ENCODE results near the gene ANKMY2.

The ANKMY2 gene

DNA sequence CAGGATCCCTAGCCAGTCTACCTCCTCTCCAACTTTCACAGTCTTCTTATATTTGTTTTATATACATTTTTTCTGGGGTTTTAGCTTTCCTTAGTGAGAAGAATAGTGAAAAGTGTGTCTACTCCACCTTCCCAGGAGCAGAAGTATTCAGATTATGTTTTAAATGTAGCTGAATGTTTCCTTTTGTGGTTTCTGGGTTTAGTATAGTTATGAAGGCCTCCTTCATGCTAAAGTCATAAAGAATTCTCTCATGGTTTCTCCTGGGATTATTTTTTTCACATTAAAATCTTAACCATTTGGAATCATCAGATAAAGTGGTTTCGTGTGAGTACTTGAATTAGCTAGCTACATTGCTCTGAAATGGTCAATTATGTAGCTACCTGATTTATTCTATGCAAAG lies 50.9 kb downstream of the ANKMY2 start:
- H4K20me1 ChIP-seq (ENCODE audit: low read depth, low read length), result no peaks in the 10 kb centered on the region
- no peaks in the 10 kb centered on the region for H3K36me3 ChIP-seq (ENCODE audit: low read length)
- no peak overlapping the region for H3K9ac ChIP-seq (ENCODE audit: low read length)
- TF ChIP-seq EZH2phosphoT487 (conservative IDR thresholded peaks at IDR 0.05; ENCODE audit: low read length), result no peak
- TF ChIP-seq, protein P1, sequence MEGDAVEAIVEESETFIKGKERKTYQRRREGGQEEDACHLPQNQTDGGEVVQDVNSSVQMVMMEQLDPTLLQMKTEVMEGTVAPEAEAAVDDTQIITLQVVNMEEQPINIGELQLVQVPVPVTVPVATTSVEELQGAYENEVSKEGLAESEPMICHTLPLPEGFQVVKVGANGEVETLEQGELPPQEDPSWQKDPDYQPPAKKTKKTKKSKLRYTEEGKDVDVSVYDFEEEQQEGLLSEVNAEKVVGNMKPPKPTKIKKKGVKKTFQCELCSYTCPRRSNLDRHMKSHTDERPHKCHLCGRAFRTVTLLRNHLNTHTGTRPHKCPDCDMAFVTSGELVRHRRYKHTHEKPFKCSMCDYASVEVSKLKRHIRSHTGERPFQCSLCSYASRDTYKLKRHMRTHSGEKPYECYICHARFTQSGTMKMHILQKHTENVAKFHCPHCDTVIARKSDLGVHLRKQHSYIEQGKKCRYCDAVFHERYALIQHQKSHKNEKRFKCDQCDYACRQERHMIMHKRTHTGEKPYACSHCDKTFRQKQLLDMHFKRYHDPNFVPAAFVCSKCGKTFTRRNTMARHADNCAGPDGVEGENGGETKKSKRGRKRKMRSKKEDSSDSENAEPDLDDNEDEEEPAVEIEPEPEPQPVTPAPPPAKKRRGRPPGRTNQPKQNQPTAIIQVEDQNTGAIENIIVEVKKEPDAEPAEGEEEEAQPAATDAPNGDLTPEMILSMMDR (IDR thresholded peaks at IDR 0.05; ENCODE audit: insufficient read depth, low read length, poor library complexity, severe bottlenecking), result no peak
- no peak overlapping the region for H3K27ac ChIP-seq (ENCODE audit: low read depth, low read length)
- H3K9me2 ChIP-seq (replicated peaks; ENCODE audit: insufficient read depth, low read length), result no peaks in the 10 kb centered on the region
- H3K9me3 ChIP-seq (ENCODE audit: insufficient read depth, low read length), result no peaks in the 10 kb centered on the region
- H3K27me3 ChIP-seq (ENCODE audit: low read length), result no peaks in the 10 kb centered on the region
- H3F3A ChIP-seq (ENCODE audit: insufficient read depth), result no peaks in the 10 kb centered on the region
- no peak overlapping the region for H3K4me3 ChIP-seq (ENCODE audit: insufficient read depth, low read length, poor library complexity, severe bottlenecking)
- no peaks in the 10 kb centered on the region for H3K79me2 ChIP-seq (ENCODE audit: insufficient read depth, low read length)
- no peak overlapping the region for H2AFZ ChIP-seq (ENCODE audit: low read depth, low read length, severe bottlenecking)
- no peak overlapping the region for H3K4me2 ChIP-seq (ENCODE audit: low read depth, low read length, poor library complexity, severe bottlenecking)

- Histone ChIP-seq H3F3A (ENCODE audit: insufficient read depth) (no peaks in the 10 kb centered on the region), H3K27me3 (ENCODE audit: low read length) (no peaks in the 10 kb centered on the region), H3K9me2 (replicated peaks; ENCODE audit: insufficient read depth, low read length) (no peaks in the 10 kb centered on the region), H3K4me2 (ENCODE audit: low read depth, low read length, poor library complexity, severe bottlenecking) (no peak overlapping the region), H3K36me3 (ENCODE audit: low read length) (no peaks in the 10 kb centered on the region), H3K27ac (ENCODE audit: low read depth, low read length) (no peak overlapping the region), H3K79me2 (ENCODE audit: insufficient read depth, low read length) (no peaks in the 10 kb centered on the region), H3K9ac (ENCODE audit: low read length) (no peak overlapping the region), H4K20me1 (ENCODE audit: low read depth, low read length) (no peaks in the 10 kb centered on the region), H3K9me3 (ENCODE audit: insufficient read depth, low read length) (no peaks in the 10 kb centered on the region), H3K4me3 (ENCODE audit: insufficient read depth, low read length, poor library complexity, severe bottlenecking) (no peak overlapping the region), H2AFZ (ENCODE audit: low read depth, low read length, severe bottlenecking) (no peak overlapping the region)
- no peak for TF ChIP-seq EZH2phosphoT487 (conservative IDR thresholded peaks at IDR 0.05; ENCODE audit: low read length)
- TF ChIP-seq, protein P1 (IDR thresholded peaks at IDR 0.05; ENCODE audit: insufficient read depth, low read length, poor library complexity, severe bottlenecking), result no peak
Measured at GRCh38 chr7:16594061-16594460, 51.5 kb downstream of the ANKMY2 start.

GRCh38 chr7:16592395-16592794 lies 53.2 kb downstream of the ANKMY2 start:
- H2AFZ ChIP-seq (ENCODE audit: low read depth, low read length, severe bottlenecking), result no peak overlapping the region
- no peaks in the 10 kb centered on the region for H3K79me2 ChIP-seq (ENCODE audit: insufficient read depth, low read length)
- H3F3A ChIP-seq (ENCODE audit: insufficient read depth), result no peaks in the 10 kb centered on the region
- no peak overlapping the region for H3K27ac ChIP-seq (ENCODE audit: low read depth, low read length)
- no peak overlapping the region for H3K4me3 ChIP-seq (ENCODE audit: insufficient read depth, low read length, poor library complexity, severe bottlenecking)
- H3K9me3 ChIP-seq (ENCODE audit: insufficient read depth, low read length), result no peaks in the 10 kb centered on the region
- no peaks in the 10 kb centered on the region for H4K20me1 ChIP-seq (ENCODE audit: low read depth, low read length)
- no peak for TF ChIP-seq EZH2phosphoT487 (conservative IDR thresholded peaks at IDR 0.05; ENCODE audit: low read length)
- TF ChIP-seq, protein P1 (IDR thresholded peaks at IDR 0.05; ENCODE audit: insufficient read depth, low read length, poor library complexity, severe bottlenecking), result no peak
- no peaks in the 10 kb centered on the region for H3K27me3 ChIP-seq (ENCODE audit: low read length)
- H3K9me2 ChIP-seq (replicated peaks; ENCODE audit: insufficient read depth, low read length), result no peaks in the 10 kb centered on the region
- no peak overlapping the region for H3K4me2 ChIP-seq (ENCODE audit: low read depth, low read length, poor library complexity, severe bottlenecking)
- H3K36me3 ChIP-seq (ENCODE audit: low read length), result no peaks in the 10 kb centered on the region
- no peak overlapping the region for H3K9ac ChIP-seq (ENCODE audit: low read length)
